ENCODE data around the gene IL27RA.
"Not testable (repeated sequence)": the region's sequence is repeated elsewhere in the genome, so short reads cannot be mapped to it uniquely, and the experiment has no call there.

The IL27RA gene

DNA sequence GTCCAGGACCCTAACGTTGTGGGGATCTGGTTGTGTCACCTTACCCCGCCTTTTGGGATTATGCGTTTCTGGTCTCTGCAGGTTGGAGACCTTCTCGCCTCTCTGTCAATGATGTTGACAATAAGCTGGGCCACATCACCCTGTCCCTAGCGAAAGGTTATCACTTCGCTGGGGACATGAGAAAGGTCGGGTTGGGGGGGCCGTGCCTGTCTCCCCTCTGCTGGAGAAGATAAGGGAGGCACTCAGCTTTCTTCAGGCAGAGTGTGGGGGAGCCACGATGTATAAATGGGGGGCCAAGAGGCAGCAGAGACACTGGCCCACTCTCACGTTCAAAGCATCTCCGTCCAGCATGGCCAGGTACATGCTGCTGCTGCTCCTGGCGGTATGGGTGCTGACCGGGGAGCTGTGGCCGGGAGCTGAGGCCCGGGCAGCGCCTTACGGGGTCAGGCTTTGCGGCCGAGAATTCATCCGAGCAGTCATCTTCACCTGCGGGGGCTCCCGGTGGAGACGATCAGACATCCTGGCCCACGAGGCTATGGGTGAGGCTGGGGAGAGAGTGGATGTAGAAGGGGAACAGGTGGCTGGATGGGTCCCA lies 3.6 kb upstream of the IL27RA start, which contains the start of gene RLN3:
Gene RLN3, plus strand, starts transcription at position 293 of the 595 bp plus-strand sequence. Its CDS starts 57 bp downstream, at position 350.
- DNase-seq (ENCODE audit: extremely low read depth in 1 of 2, low read depth in 1 of 2), result no peak

DNA sequence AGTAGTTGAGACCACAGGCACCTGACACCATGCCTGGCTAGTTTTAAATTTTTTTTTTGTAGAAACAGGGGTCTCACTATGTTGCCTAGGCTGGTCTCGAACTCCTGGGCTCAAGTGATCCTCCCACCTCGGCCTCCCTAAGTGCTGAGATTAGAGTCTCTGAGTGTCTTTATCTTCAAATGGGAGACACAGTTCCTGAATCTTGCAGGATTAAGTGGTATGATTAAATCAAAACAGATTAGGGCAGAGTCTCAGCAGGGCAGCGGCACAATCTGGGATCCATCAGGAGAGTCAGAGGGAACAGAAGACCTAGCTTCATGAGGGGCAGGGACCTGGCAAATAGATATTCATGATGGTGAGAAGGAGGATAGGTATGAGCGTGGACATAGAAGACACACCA lies 2.7 kb upstream of the IL27RA start:
- DNase-seq (ENCODE audit: extremely low read depth in 1 of 2, low read depth in 1 of 2), result no peak

DNA sequence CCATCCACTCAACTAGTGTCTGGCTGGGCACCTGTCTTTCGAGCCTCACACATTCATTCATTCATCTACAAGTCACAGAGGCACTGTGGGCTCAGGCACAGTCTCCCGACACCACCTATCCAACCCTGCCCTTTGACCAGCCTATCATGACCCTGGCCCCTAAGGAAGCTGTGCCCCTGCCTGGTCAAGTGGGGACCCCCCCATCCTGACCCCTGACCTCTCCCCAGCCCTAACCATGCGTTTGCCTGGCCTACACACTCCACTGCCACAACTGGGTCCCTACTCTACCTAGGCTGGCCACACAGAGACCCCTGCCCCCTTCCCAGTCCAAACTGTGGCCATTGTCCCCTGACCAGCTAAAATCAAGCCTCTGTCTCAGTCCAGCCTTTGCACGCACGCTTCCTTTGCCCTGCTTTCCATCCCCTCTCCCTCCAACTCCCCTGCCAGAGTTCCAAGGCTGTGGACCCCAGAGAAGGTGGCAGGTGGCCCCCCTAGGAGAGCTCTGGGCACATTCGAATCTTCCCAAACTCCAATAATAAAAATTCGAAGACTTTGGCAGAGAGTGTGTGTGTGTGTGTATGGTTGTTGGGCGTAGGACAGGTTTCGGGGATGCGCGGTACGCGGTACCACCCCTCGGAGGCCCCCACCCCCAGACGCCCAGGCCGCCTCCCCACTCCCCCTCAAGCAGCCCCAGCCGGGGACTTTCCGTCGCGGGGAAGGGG lies 404 bp upstream of the IL27RA start:
- no peak for DNase-seq (ENCODE audit: extremely low read depth in 1 of 2, low read depth in 1 of 2)

DNA sequence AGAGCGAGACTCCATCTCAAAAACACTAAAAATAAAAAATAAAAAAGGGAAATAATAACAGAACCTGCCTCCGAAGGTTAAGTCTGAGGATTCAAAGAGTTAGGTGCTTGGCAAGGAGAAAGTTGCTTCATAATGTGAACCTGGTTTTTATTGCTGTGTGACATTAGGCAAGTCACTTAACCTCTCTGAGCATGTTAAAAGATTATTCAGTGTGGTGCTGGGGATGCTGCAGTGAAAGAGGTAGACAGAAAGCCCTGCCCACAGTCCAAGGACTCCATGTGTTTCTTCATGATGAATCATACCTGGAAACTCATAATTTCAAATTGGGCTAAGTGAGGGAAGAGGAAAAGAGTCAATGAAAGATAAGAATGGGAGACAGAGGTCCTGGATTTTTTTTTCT lies 2.4 kb downstream of the IL27RA start:
- DNase-seq (ENCODE audit: extremely low read depth in 1 of 2, low read depth in 1 of 2), result no peak

DNA sequence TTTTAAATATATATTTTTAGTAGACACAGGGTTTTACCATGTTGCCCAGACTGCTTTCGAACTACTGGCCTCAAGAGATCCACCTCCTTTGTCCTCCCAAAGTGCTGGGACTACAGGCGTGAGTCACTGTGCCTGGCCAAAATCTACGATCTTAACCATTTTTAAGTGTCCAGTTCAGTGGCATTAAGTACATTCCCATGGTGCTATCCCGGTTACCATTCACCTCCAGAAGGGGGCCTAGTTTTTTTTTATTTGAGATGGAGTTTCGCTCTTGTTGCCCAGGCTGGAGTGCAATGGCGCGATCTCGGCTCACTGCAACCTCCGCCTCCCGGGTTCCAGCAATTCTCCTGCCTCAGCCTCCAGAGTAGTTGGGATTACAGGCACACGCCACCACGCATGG lies 3.6 kb downstream of the IL27RA start:
- DNase-seq (ENCODE audit: extremely low read depth in 1 of 2, low read depth in 1 of 2), result not testable (repeated sequence)

DNA sequence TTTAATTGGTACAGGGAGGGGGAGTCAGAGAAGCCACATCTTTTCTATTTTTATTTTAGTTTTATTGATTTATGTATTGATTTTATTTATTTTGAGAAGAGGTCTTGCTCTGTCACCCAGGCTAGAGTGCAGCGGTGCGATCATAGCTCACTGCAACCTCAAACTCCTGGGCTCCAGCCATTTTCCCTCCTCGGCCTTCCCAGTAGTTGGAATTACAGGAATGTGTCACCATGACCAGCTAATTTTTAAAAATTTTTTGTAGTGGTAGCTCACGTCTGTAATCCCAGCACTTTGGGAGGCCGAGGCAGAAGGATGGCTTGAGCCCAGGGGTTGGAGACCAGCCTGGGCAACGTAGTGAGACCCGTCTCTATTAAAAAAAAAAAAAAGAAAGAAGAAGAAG lies 4.1 kb downstream of the IL27RA start:
- DNase-seq (ENCODE audit: extremely low read depth in 1 of 2, low read depth in 1 of 2), result no peak

DNA sequence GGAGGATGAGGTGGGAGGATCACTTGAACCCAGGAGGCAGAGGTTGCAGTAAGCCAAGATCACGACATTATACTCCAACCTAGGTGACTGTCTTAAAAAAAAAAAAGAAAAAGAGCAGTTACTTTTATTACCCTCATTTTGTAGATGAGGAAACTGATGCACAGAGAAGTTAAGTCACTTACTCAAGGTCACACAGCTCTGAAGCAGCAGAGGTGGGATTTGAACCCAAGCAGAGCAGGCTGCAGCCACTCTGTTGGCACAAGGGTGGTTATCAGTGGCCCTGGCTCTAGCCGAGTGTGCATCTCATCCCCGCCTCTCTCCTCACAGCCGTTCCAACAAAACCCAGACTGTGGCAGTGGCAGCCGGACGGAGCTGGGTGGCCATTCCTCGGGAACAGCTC lies 7.6 kb downstream of the IL27RA start:
- no peak for DNase-seq (ENCODE audit: extremely low read depth in 1 of 2, low read depth in 1 of 2)

DNA sequence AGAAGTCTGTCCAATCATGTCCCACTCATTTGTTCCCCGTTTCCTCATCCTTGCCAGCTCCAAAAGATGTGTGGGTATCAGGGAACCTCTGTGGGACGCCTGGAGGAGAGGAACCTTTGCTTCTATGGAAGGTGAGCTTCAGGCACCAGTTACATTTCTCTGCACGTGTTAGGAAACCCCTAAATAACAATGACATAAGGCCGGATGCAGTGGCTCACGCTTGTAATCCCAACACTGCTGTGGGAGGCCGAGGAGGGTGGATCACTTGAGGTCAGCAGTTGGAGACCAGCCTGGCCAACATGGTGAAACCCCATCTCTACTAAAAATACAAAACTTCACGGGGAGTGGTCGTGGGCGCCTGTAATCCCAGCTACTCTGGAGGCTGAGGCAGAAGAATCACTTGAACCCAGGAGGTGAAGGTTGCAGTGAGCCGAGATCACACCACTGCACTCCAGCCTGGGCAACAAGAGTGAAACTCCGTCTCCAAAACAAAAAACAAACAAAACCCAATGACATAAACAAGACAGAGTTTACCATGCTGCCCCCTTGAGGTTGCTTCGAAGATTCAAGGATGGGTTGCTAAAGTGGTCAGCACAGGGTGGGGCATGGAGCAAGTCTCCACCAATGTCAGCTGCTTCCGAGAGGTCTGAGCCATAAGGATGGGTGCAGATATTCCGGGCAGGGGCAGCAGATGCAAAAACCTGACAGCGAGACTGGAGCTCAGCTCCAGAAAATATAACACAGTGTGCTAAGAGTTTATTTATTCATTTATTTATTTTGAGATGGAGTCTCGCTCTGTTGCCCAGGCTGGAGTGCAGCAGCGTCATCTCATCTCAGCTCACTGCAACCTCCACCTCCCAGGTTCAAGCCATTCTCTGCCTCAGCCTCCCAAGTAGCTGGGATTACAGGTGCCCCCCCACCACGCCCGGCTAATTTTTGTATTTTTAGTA lies 11.4 kb downstream of the IL27RA start:
- not testable (repeated sequence) for DNase-seq (ENCODE audit: extremely low read depth in 1 of 2, low read depth in 1 of 2)

DNA sequence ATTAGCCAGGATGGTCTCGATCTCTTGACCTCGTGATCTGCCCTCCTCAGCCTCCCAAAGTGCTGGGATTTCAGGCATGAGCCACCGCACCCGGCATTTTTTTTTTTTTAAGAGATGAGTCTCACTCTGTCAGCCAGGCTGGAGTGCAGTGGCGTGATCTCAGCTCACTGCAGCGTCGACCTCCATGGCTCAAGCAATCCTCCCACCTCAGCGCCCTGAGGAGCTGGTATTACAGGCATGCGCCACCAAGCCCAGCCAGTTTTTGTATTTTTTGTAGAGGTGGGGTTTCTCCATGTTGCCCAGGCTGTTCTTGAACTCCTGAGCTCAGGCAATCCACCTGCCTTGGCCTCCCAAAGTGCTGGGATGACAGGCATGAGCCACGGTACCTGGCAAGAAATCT lies 16.3 kb downstream of the IL27RA start:
- DNase-seq (ENCODE audit: extremely low read depth in 1 of 2, low read depth in 1 of 2), result not testable (repeated sequence)

DNA sequence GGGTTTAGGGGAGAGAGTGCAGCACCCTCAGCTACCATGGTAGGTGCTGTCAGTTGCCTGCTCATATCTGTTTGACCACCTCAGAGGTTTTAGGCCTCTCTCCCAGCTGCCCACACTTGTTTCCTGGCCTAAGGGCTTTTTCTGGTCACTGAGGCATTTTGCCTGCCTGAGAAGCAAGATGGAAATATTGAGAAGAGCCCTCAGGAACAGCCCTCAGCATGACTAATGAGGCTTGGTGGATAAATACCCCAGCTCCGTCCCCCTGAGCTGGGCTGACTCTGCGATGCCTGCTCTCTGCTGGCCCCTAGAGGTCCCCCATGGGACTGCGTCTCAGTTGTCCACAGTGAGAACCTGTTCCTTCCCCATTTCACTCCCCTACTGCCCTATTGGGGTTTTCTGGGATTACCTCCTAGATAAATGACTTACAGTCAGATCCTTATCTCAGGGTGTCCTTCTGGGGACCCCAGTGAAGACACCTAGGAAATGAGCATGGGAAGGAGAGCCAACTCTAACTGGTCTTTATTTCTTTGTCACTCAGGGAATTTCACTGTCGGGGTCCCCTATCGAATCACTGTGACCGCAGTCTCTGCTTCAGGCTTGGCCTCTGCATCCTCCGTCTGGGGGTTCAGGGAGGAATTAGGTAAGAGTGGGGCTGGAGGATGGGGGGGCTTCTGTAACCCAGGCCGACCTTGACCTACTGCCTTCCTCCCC lies 17.0 kb downstream of the IL27RA start:
- peak; percentile 53 to 55 for DNase-seq (ENCODE audit: extremely low read depth in 1 of 2, low read depth in 1 of 2)

DNA sequence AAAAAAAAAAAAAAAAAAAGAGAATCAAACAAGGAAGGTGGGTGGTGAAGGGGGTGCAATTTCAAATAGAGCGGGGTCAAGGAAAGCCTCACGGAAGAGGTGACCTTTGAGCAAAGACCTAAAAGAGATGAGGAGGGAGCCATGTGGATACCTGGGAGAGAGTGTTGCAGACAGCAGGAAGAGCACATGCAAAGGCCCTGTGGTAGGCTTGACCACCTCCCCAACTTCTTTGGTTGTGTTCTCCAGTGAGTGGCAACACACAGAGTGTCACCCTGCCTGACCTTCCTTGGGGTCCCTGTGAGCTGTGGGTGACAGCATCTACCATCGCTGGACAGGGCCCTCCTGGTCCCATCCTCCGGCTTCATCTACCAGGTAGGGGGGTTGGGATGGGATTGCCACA lies 18.9 kb downstream of the IL27RA start:
- DNase-seq (ENCODE audit: extremely low read depth in 1 of 2, low read depth in 1 of 2), result no peak

DNA sequence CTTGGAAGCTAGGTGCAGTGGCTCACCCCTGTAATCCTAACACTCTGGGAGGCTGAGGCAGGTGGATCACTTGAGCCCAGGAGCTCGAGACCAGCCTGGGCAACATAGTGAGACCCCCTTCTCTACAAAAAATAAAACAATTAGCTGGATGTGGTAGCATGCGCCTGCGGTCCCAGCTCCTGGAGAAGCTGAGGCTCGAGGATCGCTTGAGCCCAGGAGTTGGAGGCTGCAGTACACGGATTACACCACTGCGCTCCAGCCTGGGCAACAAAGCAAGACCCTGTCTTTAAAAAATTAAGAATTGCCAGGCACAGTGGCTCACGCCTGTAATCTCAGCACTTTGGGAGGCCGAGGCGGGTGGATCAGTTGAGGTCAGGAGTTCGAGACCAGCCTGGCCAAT lies 19.4 kb downstream of the IL27RA start:
- not testable (repeated sequence) for DNase-seq (ENCODE audit: extremely low read depth in 1 of 2, low read depth in 1 of 2)

DNA sequence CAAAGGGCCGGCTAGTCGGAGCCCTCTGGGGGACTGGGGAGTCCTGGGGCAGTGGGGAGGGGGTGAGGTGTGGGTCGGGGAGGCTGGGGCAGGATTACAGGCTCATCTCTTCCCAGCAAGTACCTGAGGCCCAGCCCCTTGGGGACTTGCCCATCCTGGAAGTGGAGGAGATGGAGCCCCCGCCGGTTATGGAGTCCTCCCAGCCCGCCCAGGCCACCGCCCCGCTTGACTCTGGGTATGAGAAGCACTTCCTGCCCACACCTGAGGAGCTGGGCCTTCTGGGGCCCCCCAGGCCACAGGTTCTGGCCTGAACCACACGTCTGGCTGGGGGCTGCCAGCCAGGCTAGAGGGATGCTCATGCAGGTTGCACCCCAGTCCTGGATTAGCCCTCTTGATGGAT lies 20.4 kb downstream of the IL27RA start:
- no peak for DNase-seq (ENCODE audit: extremely low read depth in 1 of 2, low read depth in 1 of 2)

DNA sequence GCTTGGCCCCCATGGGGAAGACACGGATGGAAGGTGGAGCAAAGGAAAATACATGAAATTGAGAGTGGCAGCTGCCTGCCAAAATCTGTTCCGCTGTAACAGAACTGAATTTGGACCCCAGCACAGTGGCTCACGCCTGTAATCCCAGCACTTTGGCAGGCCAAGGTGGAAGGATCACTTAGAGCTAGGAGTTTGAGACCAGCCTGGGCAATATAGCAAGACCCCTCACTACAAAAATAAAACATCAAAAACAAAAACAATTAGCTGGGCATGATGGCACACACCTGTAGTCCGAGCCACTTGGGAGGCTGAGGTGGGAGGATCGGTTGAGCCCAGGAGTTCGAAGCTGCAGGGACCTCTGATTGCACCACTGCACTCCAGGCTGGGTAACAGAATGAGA lies 20.9 kb downstream of the IL27RA start:
- DNase-seq (ENCODE audit: extremely low read depth in 1 of 2, low read depth in 1 of 2), result no peak

DNA sequence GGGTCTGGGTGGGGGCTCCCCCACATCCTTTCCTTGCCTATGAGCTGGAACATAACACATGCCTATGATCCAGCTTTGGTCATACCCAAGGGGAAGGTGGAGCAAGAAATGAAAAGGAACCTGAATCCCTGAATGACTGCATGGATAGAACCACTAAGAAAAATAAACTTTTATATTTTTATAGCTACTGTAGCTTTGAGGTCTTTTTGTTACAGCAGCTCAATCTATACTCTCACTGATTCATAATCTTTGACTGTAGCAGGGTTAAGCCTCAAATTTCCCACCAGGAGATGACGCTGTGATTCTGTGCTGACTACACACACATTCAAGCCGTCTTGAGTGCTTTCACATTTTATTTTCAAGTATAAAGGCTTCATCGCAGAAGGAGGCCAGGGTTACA lies 21.5 kb downstream of the IL27RA start:
- no peak for DNase-seq (ENCODE audit: extremely low read depth in 1 of 2, low read depth in 1 of 2)

DNA sequence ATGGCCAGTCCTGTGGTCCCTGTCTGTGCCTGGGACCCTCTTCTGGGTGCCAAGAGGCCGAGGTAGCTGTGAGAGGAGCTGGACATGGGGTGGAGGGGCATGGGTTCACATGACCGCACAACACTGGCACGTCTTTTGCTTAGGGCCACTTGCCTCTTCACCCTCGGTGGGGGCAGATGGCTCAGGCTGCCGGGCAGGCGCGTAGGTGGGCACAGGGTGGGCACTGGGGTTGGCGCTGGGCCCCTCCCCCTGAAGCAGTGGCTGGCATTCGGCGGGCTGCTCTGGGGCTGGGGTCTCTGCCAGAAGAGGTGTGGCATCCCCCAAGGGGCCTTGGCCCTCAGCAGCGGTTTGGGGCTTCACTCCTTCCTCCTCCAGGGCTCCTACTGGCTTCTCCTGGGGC lies 21.9 kb downstream of the IL27RA start:
- DNase-seq (ENCODE audit: extremely low read depth in 1 of 2, low read depth in 1 of 2), result no peak

DNA sequence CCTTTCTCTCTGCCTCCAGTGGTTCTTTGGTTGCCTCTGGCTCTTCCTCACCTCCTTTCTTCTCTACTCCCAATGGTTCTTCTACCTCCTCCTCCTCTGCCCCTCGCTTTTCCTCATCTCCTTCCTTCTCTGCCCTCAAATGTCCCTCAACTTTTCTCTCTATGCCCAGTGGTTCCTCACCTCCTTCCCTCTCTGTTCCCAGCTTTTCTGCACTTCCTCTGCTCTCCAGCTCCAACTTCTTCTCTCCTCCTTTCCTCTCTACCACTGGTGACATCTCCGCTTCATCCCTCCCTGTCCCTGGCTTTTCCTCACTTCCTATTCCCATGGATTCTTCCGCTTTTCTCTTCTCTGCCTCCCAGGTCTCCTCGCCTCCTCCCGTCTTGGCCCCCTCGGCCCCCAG lies 22.5 kb downstream of the IL27RA start:
- DNase-seq (ENCODE audit: extremely low read depth in 1 of 2, low read depth in 1 of 2), result no peak

DNA sequence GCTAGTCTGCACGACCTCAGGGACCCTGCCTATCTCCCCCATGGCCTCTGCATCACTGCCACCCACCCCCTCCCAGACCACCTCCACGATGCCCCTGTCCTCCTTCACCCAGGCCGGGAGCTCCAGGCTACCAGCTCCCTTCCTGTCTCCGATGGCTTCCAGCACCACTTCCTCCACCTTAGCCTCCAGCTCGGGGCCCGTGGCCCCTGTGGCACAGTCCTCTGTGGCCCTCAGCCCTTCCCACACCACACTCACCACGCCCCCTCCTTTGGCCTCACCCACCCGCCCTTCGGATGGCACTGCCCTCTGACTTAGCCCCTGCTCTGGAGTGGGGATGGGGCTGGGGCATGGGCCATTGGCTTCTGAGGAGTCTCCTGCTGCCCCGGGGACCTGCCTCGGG lies 23.2 kb downstream of the IL27RA start:
- DNase-seq (ENCODE audit: extremely low read depth in 1 of 2, low read depth in 1 of 2), result no peak

DNA sequence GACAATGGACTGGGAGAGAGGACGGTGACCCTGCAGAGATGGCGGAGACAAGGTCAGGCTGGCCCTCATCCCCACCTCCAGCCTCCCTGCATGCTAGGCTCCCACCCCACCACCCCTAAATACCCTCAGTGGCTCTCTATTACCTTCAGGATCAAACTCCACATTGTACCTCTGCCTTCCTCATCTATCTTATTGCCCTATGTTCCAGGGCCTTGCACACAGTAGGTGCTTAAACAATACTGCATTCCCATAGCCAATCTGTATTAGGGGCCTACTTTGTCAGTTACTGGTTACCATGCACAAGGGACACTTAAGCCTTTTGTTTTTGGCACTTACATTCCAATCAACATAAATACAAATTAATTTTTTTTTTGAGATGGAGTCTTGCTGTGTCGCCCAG lies 23.8 kb downstream of the IL27RA start:
- DNase-seq (ENCODE audit: extremely low read depth in 1 of 2, low read depth in 1 of 2), result no peak

DNA sequence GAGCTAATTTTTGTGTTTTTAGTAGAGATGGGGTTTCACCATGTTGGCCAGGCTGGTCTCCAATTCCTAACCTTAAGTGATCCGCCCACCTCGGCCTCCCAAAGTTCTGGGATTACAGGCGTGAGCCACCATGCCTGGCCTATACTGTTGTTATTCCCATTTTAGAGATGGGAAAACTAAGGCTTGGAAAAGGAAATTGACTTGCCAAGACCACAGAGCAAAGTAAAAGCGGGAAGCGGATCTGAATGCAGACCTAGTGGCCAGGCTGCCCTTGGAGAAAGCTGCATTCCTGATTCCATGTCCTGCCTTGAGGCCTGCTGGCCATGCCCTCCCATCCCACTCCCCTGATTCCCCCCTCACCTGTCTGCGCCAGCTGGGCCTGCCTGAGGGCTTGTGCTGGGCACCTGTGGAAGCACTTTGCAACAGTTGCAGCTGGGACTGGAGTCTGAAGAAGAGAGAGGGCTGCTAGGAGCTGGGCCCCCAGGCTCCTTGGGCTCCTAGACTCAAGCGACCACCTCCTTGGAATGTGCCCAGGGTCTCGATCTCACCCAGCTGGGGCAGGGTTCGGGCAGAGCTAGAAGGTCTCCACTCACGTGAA lies 24.6 kb downstream of the IL27RA start:
- DNase-seq (ENCODE audit: extremely low read depth in 1 of 2, low read depth in 1 of 2), result no peak
